ENCODE measurements around the gene NPFF. TPM values are rescaled to one million over a fixed set of nuclear protein-coding genes. Genes with fewer than 3 reads are reported as not detected.

Gene NPFF
- total and polyA plus RNA-seq, 2 of the 13 experiments (the other 11 are each of a cell fraction or from before 2014, with no cell fraction given): not detected

- TF ChIP-seq ZNF616 (CRISPR knock-in tag; IDR thresholded peaks at IDR 0.05; ENCODE audit: low read depth) (0 out of 2 replicates have a peak, but pooled peaks have one; percentile 9), RXRB (CRISPR knock-in tag; IDR thresholded peaks at IDR 0.05; ENCODE audit: borderline replicate concordance) (0 out of 2 replicates have a peak, but pooled peaks have one; percentile 5), RCOR2 (CRISPR knock-in tag; IDR thresholded peaks at IDR 0.05) (no peak), ZNF768 (CRISPR knock-in tag; IDR thresholded peaks at IDR 0.05) (no peak), SNAPC5 (CRISPR knock-in tag; IDR thresholded peaks at IDR 0.05; ENCODE audit: borderline replicate concordance) (no peak), ELF4 (CRISPR knock-in tag; IDR thresholded peaks at IDR 0.05; ENCODE audit: borderline replicate concordance) (no peak), ZBTB40 (IDR thresholded peaks at IDR 0.05) (no peak), ZBTB40 (CRISPR knock-in tag; IDR thresholded peaks at IDR 0.05) (no peak), REXO4 (CRISPR knock-in tag; IDR thresholded peaks at IDR 0.05; ENCODE audit: borderline replicate concordance) (no peak), KMT2B (CRISPR knock-in tag; IDR thresholded peaks at IDR 0.05) (no peak), NFRKB (IDR thresholded peaks at IDR 0.05) (no peak), ELF1 (CRISPR knock-in tag; IDR thresholded peaks at IDR 0.05) (no peak), MED1 (CRISPR knock-in tag; IDR thresholded peaks at IDR 0.05) (no peak; the same call in 1 of the 2 replicates), ZNF275 (CRISPR knock-in tag; IDR thresholded peaks at IDR 0.05; ENCODE audit: borderline replicate concordance) (no peak), ZNF431 (CRISPR knock-in tag; IDR thresholded peaks at IDR 0.05; ENCODE audit: borderline replicate concordance, low read depth) (peak; percentile 33; the same call in 1 of the 2 replicates)
- TF ChIP-seq, protein P1, sequence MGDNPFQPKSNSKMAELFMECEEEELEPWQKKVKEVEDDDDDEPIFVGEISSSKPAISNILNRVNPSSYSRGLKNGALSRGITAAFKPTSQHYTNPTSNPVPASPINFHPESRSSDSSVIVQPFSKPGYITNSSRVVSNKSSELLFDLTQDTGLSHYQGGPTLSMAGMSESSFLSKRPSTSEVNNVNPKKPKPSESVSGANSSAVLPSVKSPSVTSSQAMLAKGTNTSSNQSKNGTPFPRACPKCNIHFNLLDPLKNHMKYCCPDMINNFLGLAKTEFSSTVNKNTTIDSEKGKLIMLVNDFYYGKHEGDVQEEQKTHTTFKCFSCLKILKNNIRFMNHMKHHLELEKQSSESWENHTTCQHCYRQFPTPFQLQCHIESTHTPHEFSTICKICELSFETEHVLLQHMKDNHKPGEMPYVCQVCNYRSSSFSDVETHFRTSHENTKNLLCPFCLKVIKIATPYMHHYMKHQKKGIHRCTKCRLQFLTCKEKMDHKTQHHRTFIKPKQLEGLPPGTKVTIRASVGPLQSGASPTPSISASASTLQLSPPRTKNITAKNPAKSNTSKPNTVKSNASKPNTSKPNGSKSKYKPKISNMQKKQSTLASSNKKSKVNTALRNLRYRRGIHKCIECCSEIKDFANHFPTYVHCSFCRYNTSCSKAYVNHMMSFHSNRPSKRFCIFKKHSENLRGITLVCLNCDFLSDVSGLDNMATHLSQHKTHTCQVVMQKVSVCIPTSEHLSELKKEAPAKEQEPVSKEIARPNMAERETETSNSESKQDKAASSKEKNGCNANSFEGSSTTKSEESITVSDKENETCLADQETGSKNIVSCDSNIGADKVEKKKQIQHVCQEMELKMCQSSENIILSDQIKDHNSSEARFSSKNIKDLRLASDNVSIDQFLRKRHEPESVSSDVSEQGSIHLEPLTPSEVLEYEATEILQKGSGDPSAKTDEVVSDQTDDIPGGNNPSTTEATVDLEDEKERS (CRISPR knock-in tag; IDR thresholded peaks at IDR 0.05): no peak
These were observed 5.6 kb downstream of the NPFF start (continued) for GRCh38 chr12:53501615-53502181.
